ENCODE results near the gene PLXNB2.
"Not testable (repeated sequence)": the region's sequence is repeated elsewhere in the genome, so short reads cannot be mapped to it uniquely, and the experiment has no call there.

Gene PLXNB2

DNA sequence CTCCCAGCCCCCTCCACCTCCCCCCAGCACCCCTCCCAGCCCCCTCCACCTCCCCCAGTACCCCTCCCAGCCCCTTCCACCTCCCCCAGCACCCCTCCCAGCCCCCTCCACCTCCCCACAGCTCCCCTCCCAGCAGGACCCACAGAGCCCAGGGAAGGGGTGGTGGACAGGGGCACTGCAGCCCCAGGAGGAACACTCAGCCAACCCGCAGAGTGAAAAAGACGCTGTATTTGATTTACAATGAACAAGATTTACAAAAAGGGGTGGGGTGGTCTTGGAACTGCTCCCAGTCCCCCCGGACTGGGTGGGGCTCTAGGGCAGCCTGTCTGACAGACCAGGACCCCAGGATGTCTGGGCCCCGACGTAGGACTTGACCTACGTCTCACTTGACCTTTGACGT lies 32.7 kb downstream of the PLXNB2 start:
- Histone ChIP-seq H3K27me3 (replicated peaks) (no peaks in the 10 kb centered on the region), H3K4me3 (ENCODE audit: low read depth, low read length) (no peak overlapping the region), H3K36me3 (replicated peaks) (peaks cover 44% of the 10 kb centered on the region), H3K27ac (no peak overlapping the region)
- no peak for DNase-seq
- TF ChIP-seq, protein P1, sequence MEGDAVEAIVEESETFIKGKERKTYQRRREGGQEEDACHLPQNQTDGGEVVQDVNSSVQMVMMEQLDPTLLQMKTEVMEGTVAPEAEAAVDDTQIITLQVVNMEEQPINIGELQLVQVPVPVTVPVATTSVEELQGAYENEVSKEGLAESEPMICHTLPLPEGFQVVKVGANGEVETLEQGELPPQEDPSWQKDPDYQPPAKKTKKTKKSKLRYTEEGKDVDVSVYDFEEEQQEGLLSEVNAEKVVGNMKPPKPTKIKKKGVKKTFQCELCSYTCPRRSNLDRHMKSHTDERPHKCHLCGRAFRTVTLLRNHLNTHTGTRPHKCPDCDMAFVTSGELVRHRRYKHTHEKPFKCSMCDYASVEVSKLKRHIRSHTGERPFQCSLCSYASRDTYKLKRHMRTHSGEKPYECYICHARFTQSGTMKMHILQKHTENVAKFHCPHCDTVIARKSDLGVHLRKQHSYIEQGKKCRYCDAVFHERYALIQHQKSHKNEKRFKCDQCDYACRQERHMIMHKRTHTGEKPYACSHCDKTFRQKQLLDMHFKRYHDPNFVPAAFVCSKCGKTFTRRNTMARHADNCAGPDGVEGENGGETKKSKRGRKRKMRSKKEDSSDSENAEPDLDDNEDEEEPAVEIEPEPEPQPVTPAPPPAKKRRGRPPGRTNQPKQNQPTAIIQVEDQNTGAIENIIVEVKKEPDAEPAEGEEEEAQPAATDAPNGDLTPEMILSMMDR (IDR thresholded peaks at IDR 0.05; ENCODE audit: low read depth, low read length, missing control alignments), result no peak
- in situ Hi-C loops (cut with HindIII; ENCODE audit: low pct_ligation_motif_present, low sequenced_read_pairs), result no loop called here

DNA sequence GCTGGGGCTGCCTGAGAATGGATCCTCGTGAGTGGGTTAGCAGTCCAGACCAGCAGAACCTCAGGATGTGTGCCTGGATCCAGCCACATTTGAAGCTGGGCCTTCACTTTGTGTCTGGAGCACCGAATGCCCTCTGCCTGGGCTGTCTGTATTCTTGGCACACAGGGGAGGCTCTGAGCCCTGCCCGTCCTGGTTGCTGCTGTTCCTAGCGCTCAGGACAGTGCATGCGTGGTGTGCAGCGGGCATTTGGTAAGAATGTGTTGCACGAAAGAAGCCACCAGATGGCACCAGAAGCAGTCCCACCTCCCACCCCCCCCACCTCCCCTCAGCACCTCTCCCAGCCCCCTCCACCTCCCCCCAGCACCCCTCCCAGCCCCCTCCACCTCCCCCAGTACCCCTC lies 33.1 kb downstream of the PLXNB2 start:
- Histone ChIP-seq H3K36me3 (replicated peaks) (peaks cover 39% of the 10 kb centered on the region), H3K27me3 (replicated peaks) (no peaks in the 10 kb centered on the region), H3K27ac (no peak overlapping the region), H3K4me3 (ENCODE audit: low read depth, low read length) (no peak overlapping the region)
- in situ Hi-C loops (cut with HindIII; ENCODE audit: low pct_ligation_motif_present, low sequenced_read_pairs), result no loop called here
- TF ChIP-seq, protein P1 (IDR thresholded peaks at IDR 0.05; ENCODE audit: low read depth, low read length, missing control alignments), result peak; percentile 48
- DNase-seq, result peak; percentile 35

- H3K4me3 ChIP-seq (ENCODE audit: low read depth, low read length); DNase-seq; H3K27ac ChIP-seq; in situ Hi-C loops (cut with HindIII; ENCODE audit: low pct_ligation_motif_present, low sequenced_read_pairs); H3K27me3 ChIP-seq (replicated peaks): not testable (repeated sequence)
- peaks cover 34% of the 10 kb centered on the region for H3K36me3 ChIP-seq (replicated peaks)
Measured at GRCh38 chr22:50273781-50274180, 33.7 kb downstream of the PLXNB2 start.

DNA sequence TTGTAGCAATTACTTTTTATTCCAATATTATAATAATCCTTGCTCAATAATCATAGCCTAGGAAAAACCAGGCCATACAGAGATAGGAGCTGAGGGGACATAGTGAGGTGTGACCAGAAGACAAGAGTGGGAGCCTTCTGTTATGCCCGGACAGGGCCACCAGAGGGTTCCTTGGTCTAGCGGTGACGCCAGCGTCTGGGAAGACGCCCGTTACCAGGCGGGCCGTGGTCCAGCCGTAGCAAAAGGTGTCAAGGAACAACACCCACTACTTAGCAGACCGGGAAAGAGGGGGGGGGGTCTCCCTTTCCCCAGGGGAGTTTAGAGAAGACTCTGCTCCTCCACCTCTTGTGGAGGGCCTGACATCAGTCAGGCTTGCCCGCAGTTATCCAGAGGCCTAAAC lies 34.1 kb downstream of the PLXNB2 start:
- H3K4me3 ChIP-seq (ENCODE audit: low read depth, low read length); H3K27me3 ChIP-seq (replicated peaks); DNase-seq; H3K27ac ChIP-seq; in situ Hi-C loops (cut with HindIII; ENCODE audit: low pct_ligation_motif_present, low sequenced_read_pairs): not testable (repeated sequence)
- peaks cover 31% of the 10 kb centered on the region for H3K36me3 ChIP-seq (replicated peaks)
- TF ChIP-seq, protein P1 (IDR thresholded peaks at IDR 0.05; ENCODE audit: low read depth, low read length, missing control alignments), result peak; percentile 8

- Histone ChIP-seq H3K4me3 (ENCODE audit: low read depth, low read length) (no peak overlapping the region), H3K27me3 (replicated peaks) (no peaks in the 10 kb centered on the region), H3K27ac (no peak overlapping the region), H3K36me3 (replicated peaks) (peaks cover 20% of the 10 kb centered on the region)
- in situ Hi-C loops (cut with HindIII; ENCODE audit: low pct_ligation_motif_present, low sequenced_read_pairs), result no loop called here
- TF ChIP-seq, protein P1 (IDR thresholded peaks at IDR 0.05; ENCODE audit: low read depth, low read length, missing control alignments), result no peak
- DNase-seq, result no peak
Measured at GRCh38 chr22:50272044-50272802, 35.2 kb downstream of the PLXNB2 start.

- in situ Hi-C loops (cut with HindIII; ENCODE audit: low pct_ligation_motif_present, low sequenced_read_pairs), result no loop called here
- TF ChIP-seq, protein P1 (IDR thresholded peaks at IDR 0.05; ENCODE audit: low read depth, low read length, missing control alignments), result peak; percentile 11
- H3K4me3 ChIP-seq (ENCODE audit: low read depth, low read length), result peak overlapping the region; percentile 30
- no peak for DNase-seq
- peaks cover 19% of the 10 kb centered on the region for H3K36me3 ChIP-seq (replicated peaks)
- no peaks in the 10 kb centered on the region for H3K27me3 ChIP-seq (replicated peaks)
- H3K27ac ChIP-seq, result no peak overlapping the region
Measured at GRCh38 chr22:50271519-50271970, 35.9 kb downstream of the PLXNB2 start.
